IMR-90 (cell line): ENCODE measurements around the gene ARHGEF26. TPM values are rescaled to one million over a fixed set of nuclear protein-coding genes. Genes with fewer than 3 reads are reported as not detected.

Source experiments
- ATAC-seq: fragments of 200-7000 bp; cut with Tn5 transposase; 2 replicates; pipeline ENCODE4 v1.9.1; 2020; ENCODE audit warnings: low read depth, mild to moderate bottlenecking, moderate library complexity
- BruUV-seq: library from RNA; stranded (reverse); fragments of 400-500 nt; replicated peaks from 2 replicates; lab custom pipeline; 2021; lab: Mats Ljungman, UMichigan
- CTCF ChIA-PET: fragments of 300-600 bp; formaldehyde crosslinking; extraction: SDS; loops from one replicate; lab custom pipeline; 2021; ENCODE audit warnings: antibody characterized with exemption; lab: Yijun Ruan, JAX
- POLR2A ChIA-PET: fragments of 300-600 bp; sonication (Branson Sonifier 250); formaldehyde crosslinking; loops from one replicate; lab custom pipeline; 2022; ENCODE audit warnings: antibody characterized with exemption; ENCODE audit not compliant: unreplicated experiment; lab: Charles Lee
- DNase-seq: peaks from one replicate; pipeline ENCODE4 v3.0.0; 2013
- H2AFZ ChIP-seq: replicated peaks from 2 replicates; pipeline ENCODE3; 2013; ENCODE audit warnings: low read length, mild to moderate bottlenecking; ENCODE audit not compliant: poor library complexity
- H2AK5ac ChIP-seq: 2 replicates; pipeline ENCODE4 v1.6.1; 2013; ENCODE audit warnings: low read depth, low read length, inconsistent platforms
- H2AK9ac ChIP-seq: replicated peaks from 2 replicates; pipeline ENCODE3; 2013; ENCODE audit warnings: mild to moderate bottlenecking, low read depth, low read length, moderate library complexity; ENCODE audit not compliant: poor library complexity
- H2BK120ac ChIP-seq: 2 replicates; pipeline ENCODE4 v1.6.1; 2013; ENCODE audit warnings: low read depth, low read length, inconsistent platforms
- H2BK15ac ChIP-seq: 3 replicates; pipeline ENCODE4 v1.6.1; 2013; ENCODE audit warnings: low read depth, low read length, inconsistent platforms
- H2BK20ac ChIP-seq: 2 replicates; pipeline ENCODE4 v1.6.1; 2013; ENCODE audit warnings: low read depth, mild to moderate bottlenecking, inconsistent platforms, low read length, moderate library complexity
- H2BK5ac ChIP-seq: 2 replicates; pipeline ENCODE4 v1.6.1; 2013; ENCODE audit warnings: mild to moderate bottlenecking, low read depth, low read length, inconsistent platforms; ENCODE audit not compliant: poor library complexity, severe bottlenecking
- H3K14ac ChIP-seq: replicated peaks from 2 replicates; pipeline ENCODE4 v1.6.1; 2013; ENCODE audit warnings: low read depth, low read length, inconsistent platforms
- H3K18ac ChIP-seq: 2 replicates; pipeline ENCODE4 v1.6.1; 2013; ENCODE audit warnings: low read depth, low read length, control low read depth
- H3K23ac ChIP-seq: 2 replicates; pipeline ENCODE4 v1.6.1; 2013; ENCODE audit warnings: low read depth, low read length, inconsistent platforms
- H3K27ac ChIP-seq: 2 replicates; pipeline ENCODE4 v1.5.1; 2013; ENCODE audit warnings: mild to moderate bottlenecking, control low read depth, low read length; ENCODE audit not compliant: insufficient read depth
- H3K27me3 ChIP-seq: 2 replicates; pipeline ENCODE4 v1.6.1; 2013; ENCODE audit warnings: low read length; ENCODE audit not compliant: control insufficient read depth, insufficient read depth
- H3K36me3 ChIP-seq: 2 replicates; pipeline ENCODE4 v1.6.1; 2013; ENCODE audit warnings: low read length, mixed read lengths; ENCODE audit not compliant: control insufficient read depth, insufficient read depth
- H3K4ac ChIP-seq: 2 replicates; pipeline ENCODE4 v1.6.1; 2013; ENCODE audit warnings: low read depth, low read length, inconsistent platforms
- H3K4me1 ChIP-seq: 2 replicates; pipeline ENCODE4 v1.6.1; 2013; ENCODE audit warnings: low read length, mixed read lengths; ENCODE audit not compliant: control insufficient read depth, insufficient read depth
- H3K4me2 ChIP-seq: 2 replicates; pipeline ENCODE4 v1.6.1; 2013; ENCODE audit warnings: low read depth, mild to moderate bottlenecking, control low read depth, low read length, moderate library complexity
- H3K4me3 ChIP-seq: 2 replicates; pipeline ENCODE4 v1.5.1; 2013; ENCODE audit warnings: low read depth, mild to moderate bottlenecking, control low read depth, low read length, moderate library complexity; ENCODE audit not compliant: insufficient read depth
- H3K56ac ChIP-seq: 2 replicates; pipeline ENCODE4 v1.6.1; 2013; ENCODE audit warnings: low read length, inconsistent platforms; ENCODE audit not compliant: insufficient read depth; ENCODE audit errors: extremely low read depth
- H3K79me1 ChIP-seq, 2 experiments: 2 replicates each; pipeline ENCODE4 v1.6.1; 2013; ENCODE audit warnings: low read length in 2 of 2, inconsistent platforms in 1 of 2, low read depth in 1 of 2
- H3K9ac ChIP-seq: 2 replicates; pipeline ENCODE4 v1.6.1; 2013; ENCODE audit warnings: low read depth, low read length, control low read depth
- H3K9me1 ChIP-seq: 2 replicates; pipeline ENCODE4 v1.6.1; 2013; ENCODE audit warnings: low read length, inconsistent platforms; ENCODE audit not compliant: insufficient read depth
- H3K9me3 ChIP-seq: 2 replicates; pipeline ENCODE4 v1.6.1; 2013; ENCODE audit warnings: low read length; ENCODE audit not compliant: control insufficient read depth, insufficient read depth
- H4K20me1 ChIP-seq: 2 replicates; pipeline ENCODE4 v1.6.1; 2013; ENCODE audit warnings: low read length, inconsistent platforms; ENCODE audit not compliant: insufficient read depth
- H4K5ac ChIP-seq: 2 replicates; pipeline ENCODE4 v1.6.1; 2013; ENCODE audit warnings: mild to moderate bottlenecking, low read depth, low read length, control low read depth
- H4K8ac ChIP-seq, 2 experiments: 2 replicates each; pipeline ENCODE4 v1.6.1; 2013; ENCODE audit warnings: low read depth in 2 of 2, low read length in 2 of 2, control low read depth in 1 of 2, inconsistent platforms in 1 of 2
- H4K91ac ChIP-seq: 2 replicates; pipeline ENCODE4 v1.6.1; 2013; ENCODE audit warnings: low read depth, low read length, inconsistent platforms; ENCODE audit not compliant: insufficient read depth
- RCOR1 ChIP-seq: IDR thresholded peaks from 2 replicates; pipeline ENCODE4 v1.6.1; 2012; ENCODE audit warnings: mild to moderate bottlenecking, low read length, improper control_type of control experiment; ENCODE audit not compliant: insufficient replicate concordance
- SMC3 ChIP-seq: fragments of 150-350 bp; IDR thresholded peaks from 2 replicates; pipeline ENCODE4 v1.6.1; 2016; ENCODE audit warnings: low read depth, mild to moderate bottlenecking, antibody characterized with exemption, low read length, moderate library complexity
- WGBS, 2 experiments: methylation state at CpG; one replicate each; pipeline versions ENCODE4 v1.1.5 to v1.1.7; 2013; ENCODE audit warnings: missing lambda C conversion rate in 2 of 2; ENCODE audit not compliant: insufficient read length in 1 of 2; ENCODE audit errors: extremely low coverage in 2 of 2; 5-methylcytosine and 5-hydroxymethylcytosine counted together
- dilution Hi-C: fragments of 300-500 bp; cut with HindIII; formaldehyde crosslinking; loops from one replicate; pipeline ENCODE4 v1.14.3; 2018; ENCODE audit warnings: low sequenced_read_pairs; ENCODE audit not compliant: unreplicated experiment
- in situ Hi-C: fragments of 300-500 bp; cut with MboI; formaldehyde crosslinking; loops from 3 replicates; pipeline ENCODE4 v1.14.3; 2019; ENCODE audit warnings: low sequenced_read_pairs, inconsistent platforms, mixed read lengths
- intact Hi-C: fragments of 100-400 bp; cut with micrococcal nuclease; formaldehyde crosslinking; loops from 2 replicates; pipeline ENCODE4 v1.10.0; 2022
- polyA plus RNA-seq, 3 experiments: library from polyadenylated mRNA; depleted of rRNA; stranded (reverse); fragments of >200 nt; gene quantifications; 2 replicates each; pipeline ENCODE4 v1.2.3, GENCODE V29; 2012; ENCODE audit warnings: low replicate concordance in 1 of 3
- total RNA-seq: library from RNA; depleted of rRNA; stranded (reverse); fragments of >200 nt; gene quantifications from 2 replicates; pipeline ENCODE4 v1.2.3, GENCODE V29; 2012

The ARHGEF26 gene
- total and polyA plus RNA-seq, 2 of the 4 experiments (the other 2 are of a cell fraction) = 2.0 to 2.3 TPM

- peak; percentile 43 for DNase-seq
- H2BK20ac ChIP-seq = no peak overlapping the region
- BruUV-seq = no TSS peak
- intact Hi-C loops = no loop called here
- H4K91ac ChIP-seq = no peak overlapping the region
- H3K4me3 ChIP-seq = no peak overlapping the region
- no peaks in the 10 kb centered on the region for H3K9me1 ChIP-seq
- H3K27me3 ChIP-seq = no peaks in the 10 kb centered on the region
- H2AK9ac ChIP-seq = no peak overlapping the region
- ChIA-PET CTCF (no interaction called here), POLR2A (no interaction called here)
- H4K20me1 ChIP-seq = no peaks in the 10 kb centered on the region
- H3K4ac ChIP-seq = no peak overlapping the region
- no peak overlapping the region for H3K23ac ChIP-seq
- no peak for TF ChIP-seq RCOR1
- no peak for TF ChIP-seq SMC3
- no peaks in the 10 kb centered on the region for H3K9me3 ChIP-seq
- no peak overlapping the region for H3K18ac ChIP-seq
- no peak overlapping the region for H4K5ac ChIP-seq
- H3K9ac ChIP-seq = no peak overlapping the region
- no peak overlapping the region for H4K8ac ChIP-seq
- no peak overlapping the region for H2AFZ ChIP-seq
- in situ Hi-C loops = no loop called here
- no peak overlapping the region for H3K4me2 ChIP-seq
- no peaks in the 10 kb centered on the region for H3K36me3 ChIP-seq
- dilution Hi-C loops = no loop called here
- H2BK15ac ChIP-seq = no peak overlapping the region
- H3K14ac ChIP-seq = no peak overlapping the region
- whole genome bisulfite sequencing, 2 experiments = 13% methylated on average over 1 of the region's 2 CpGs; no CpG with 5 or more reads in 1 of the 2 experiments
- ATAC-seq = peak; percentile 44; the same call in 1 of the 2 replicates
- H2BK5ac ChIP-seq = no peak overlapping the region
- H3K4me1 ChIP-seq = no peaks in the 10 kb centered on the region
- H2AK5ac ChIP-seq = no peak overlapping the region
- no peak overlapping the region for H2BK120ac ChIP-seq
- H3K27ac ChIP-seq = no peak overlapping the region
- no peak overlapping the region for H3K56ac ChIP-seq
- H3K79me1 ChIP-seq = no peaks in the 10 kb centered on the region
Measured at GRCh38 chr3:154214306-154214705, 93.1 kb downstream of the ARHGEF26 start.
